KBM-7 (cell line): ENCODE data around the gene MRPL14.

Source experiments
- DNase-seq: peaks from one replicate; pipeline ENCODE4 v3.0.0-alpha.2; 2015
- in situ Hi-C: fragments of 300-500 bp; cut with MboI; formaldehyde crosslinking; loops from 2 replicates; pipeline ENCODE4 v1.14.3; 2020; ENCODE audit warnings: low sequenced_read_pairs, low pct_unique_long_range_greater_than_20kb, mixed read lengths

Gene MRPL14

DNA sequence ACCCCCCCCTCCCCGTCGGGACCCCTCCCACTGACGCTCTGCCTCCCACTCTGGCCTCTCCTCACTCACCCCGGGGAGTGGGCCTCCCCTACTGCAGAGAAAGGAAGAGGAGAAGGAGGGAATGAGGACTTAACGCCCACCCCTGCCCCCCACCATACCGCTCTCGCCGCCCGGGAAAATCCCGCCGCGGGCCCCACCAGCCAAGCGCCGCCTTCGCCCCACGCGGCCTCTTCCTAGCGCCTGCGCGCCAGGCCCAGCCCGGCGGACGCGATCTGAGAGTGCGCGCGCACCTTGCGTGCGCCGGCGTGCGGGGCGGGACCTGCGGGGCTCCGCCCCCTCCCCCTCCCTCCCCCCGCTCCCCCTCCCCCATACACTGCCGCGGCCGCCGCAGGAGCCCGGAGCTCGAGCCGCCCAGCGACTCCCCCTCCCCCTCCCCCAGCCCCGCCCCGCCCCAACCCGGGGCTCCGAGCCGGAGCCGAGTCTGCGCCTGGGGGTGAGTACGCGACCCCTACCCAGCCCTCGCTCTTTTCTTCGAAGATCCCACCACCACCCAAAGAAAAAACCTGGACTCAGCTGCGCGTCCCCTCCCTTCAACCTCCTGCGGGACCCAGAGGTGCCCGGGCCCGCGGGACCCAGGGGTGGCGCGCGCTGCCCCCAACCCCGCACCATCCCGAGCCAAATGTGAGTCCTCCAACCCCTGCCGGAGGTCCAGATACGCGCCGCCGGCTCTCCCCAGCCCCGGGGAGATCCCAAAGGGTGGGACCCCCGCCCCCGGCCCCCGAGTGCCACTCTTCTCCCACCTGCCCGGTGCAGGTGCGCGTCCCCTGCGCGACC is at the start of gene MRPL14, which contains the start of gene TMEM63B:
MRPL14 (minus strand) TSS at position 267 of the 834 bp plus-strand sequence. CDS start 10,841 bp downstream, outside the sequence.
TMEM63B (plus strand) TSS at position 369 of the 834 bp plus-strand sequence. CDS start 7,031 bp downstream, outside the sequence.
- in situ Hi-C loops: no loop called here
- DNase-seq: peak; percentile 61

DNA sequence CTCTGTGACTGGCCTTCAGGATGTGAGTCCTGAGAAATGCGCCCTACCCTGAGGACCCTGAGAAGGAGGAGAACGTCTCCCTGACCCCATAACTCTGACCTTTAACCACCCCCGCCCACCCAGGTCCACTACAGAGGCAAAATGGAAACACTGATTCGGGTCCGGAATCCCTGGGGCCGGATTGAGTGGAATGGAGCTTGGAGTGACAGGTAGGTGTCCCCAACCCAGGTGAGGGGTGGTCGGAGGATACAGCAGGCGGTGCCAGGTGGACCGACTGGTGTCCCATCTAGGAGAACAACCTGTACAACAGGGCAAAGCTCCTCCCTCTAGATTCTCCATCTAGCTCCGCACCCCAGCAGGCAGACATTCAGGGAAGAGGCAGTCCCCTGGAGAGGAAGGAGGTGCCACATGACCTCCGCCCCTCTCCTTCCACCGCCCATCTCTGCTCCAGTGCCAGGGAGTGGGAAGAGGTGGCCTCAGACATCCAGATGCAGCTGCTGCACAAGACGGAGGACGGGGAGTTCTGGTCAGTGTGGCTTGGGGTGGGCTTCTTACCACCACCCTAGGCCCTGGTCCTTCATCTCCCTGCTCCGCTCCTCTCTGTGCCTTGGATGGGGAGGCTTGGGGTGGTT is 49.0 kb upstream of the MRPL14 start:
- no peak for DNase-seq
- in situ Hi-C loops: loop anchor here (10.0 kb wide), 1 partner anchor 59 kb away; no protein-coding TSS in a partner anchor

DNA sequence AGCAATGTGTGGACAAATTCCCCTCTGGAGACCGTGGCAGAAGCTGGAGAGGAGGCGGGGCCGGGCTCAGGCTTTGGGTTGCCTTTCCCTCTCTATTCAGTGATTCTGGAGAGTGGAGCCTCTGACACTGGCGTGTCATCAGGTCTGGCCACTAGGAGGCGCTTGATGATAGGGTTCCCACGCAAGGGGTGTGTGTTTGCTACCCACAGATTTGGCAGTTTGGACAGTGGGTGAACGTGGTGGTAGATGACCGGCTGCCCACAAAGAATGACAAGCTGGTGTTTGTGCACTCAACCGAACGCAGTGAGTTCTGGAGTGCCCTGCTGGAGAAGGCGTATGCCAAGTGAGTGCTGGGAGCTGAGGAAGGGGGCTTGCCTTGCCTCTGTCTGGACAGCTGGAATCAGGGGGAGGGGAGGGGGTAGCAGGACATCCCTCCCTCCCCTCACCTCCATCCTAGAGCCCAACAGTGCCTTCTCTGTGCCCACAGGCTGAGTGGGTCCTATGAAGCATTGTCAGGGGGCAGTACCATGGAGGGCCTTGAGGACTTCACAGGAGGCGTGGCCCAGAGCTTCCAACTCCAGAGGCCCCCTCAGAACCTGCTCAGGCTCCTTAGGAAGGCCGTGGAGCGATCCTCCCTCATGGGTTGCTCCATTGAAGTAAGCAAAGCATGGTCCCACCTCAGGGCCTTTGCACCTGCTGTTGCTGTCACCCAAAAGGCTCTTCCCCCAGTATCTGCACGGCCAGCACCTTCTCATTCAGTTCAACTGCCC is 45.7 kb upstream of the MRPL14 start:
- peak; percentile 83 for DNase-seq
- in situ Hi-C loops: loop anchor here (10.0 kb wide), 1 partner anchor 62 kb away; no protein-coding TSS in a partner anchor

DNA sequence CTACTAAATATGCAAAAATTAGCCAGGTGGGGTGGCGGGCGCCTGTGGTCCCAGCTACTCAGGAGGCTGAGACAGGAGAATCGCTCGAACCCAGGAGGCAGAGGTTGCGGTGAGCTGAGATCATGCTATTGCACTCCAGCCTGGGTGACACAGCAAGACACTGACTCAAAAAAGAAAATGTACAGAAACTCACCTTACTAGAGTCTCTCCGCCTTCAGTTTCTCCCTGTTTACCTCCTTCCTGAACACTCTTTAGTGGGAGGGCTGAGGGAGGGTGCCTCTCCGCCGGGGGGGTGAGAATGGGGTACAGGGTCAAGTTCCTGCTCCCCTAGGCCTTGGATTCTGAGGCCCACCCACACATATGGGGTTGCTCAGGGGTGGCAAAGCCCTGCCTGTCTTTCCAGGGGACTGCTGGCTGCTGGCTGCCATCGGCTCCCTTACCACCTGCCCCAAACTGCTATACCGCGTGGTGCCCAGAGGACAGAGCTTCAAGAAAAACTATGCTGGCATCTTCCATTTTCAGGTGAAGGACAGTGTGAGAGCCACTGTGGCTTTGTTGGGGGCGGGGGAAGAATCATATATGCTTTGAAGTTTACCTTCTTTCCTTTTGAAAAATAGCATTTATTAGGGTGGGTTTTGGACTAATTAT is 44.8 kb upstream of the MRPL14 start:
- DNase-seq: no peak
- in situ Hi-C loops: loop anchor here (10.0 kb wide), 1 partner anchor 63 kb away; no protein-coding TSS in a partner anchor

GRCh38 chr6:44169886-44170570 is 42.8 kb upstream of the MRPL14 start:
- DNase-seq: no peak
- in situ Hi-C loops: loop anchor here (10.0 kb wide), 1 partner anchor 65 kb away; no protein-coding TSS in a partner anchor

DNA sequence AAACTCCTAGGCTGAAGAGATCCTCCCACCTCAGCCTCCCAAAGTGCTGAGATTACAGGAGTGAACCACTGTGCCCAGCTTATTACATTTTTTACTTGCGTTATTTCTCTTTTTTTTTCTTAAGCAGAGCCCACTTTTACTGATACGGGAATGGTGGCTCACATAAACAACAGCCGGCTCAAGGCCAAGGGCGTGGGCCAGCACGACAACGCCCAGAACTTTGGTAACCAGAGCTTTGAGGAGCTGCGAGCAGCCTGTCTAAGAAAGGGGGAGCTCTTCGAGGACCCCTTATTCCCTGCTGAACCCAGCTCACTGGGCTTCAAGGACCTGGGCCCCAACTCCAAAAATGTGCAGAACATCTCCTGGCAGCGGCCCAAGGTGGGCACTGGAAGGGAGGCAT is 41.9 kb upstream of the MRPL14 start:
- in situ Hi-C loops: no loop called here
- no peak for DNase-seq

DNA sequence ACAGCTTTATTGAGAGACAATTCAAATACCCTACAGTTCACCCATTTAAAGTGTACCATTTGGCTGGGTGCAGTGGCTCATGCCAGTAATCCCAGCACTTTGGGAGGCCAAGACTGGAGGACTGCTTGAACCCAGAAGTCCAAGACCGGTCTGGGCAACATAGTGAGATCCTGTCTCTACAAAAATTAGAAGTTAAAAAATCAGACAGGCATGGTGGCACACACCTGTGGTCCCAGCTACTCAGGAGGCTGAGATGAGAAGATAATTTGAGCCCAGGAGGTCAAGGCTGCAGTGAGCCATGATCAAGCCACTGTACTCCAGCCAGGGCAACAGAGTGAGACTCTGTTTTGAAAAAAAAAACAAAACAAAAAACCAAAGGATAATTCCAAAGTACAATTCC is 40.3 kb upstream of the MRPL14 start:
- no peak for DNase-seq
- in situ Hi-C loops: no loop called here

- in situ Hi-C loops: no loop called here
- peak; percentile 71 for DNase-seq
Measured at GRCh38 chr6:44166591-44167184, 39.4 kb upstream of the MRPL14 start.

DNA sequence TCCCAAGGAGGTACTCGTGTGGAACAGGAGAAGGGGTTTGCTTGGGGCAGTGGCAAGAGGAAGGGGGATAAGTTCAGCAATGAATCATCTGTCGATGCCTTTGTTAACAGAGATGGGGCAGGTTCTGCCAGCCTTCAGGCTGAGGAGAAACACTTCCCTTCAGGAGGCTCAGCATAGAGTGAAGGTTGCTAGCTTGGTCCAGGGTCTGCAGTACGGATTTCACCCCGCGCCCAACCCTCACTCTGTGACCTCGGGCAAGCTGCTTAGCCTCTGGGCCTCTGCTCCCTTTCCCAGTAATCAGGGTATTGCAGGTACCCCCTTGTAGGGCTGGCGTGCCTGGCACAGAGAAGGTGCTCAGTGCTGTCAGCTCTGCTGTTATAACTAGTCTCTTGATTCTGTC is 38.9 kb upstream of the MRPL14 start:
- DNase-seq: peak; percentile 4
- in situ Hi-C loops: no loop called here

- in situ Hi-C loops: no loop called here
- no peak for DNase-seq
Measured at GRCh38 chr6:44162876-44163625, 35.8 kb upstream of the MRPL14 start.

- in situ Hi-C loops: no loop called here
Measured at GRCh38 chr6:44161997-44162338, 34.7 kb upstream of the MRPL14 start.

GRCh38 chr6:44158770-44159228 is 31.5 kb upstream of the MRPL14 start, which contains the start of gene CAPN11:
Gene CAPN11, plus strand, starts transcription at chr6:44158820. Its CDS starts 29 bp downstream, at chr6:44158849.
- DNase-seq: no peak
- in situ Hi-C loops: no loop called here

More at GRCh38 chr6:44161997-44162338, 34.7 kb upstream of the MRPL14 start:
- no peak for DNase-seq

DNA sequence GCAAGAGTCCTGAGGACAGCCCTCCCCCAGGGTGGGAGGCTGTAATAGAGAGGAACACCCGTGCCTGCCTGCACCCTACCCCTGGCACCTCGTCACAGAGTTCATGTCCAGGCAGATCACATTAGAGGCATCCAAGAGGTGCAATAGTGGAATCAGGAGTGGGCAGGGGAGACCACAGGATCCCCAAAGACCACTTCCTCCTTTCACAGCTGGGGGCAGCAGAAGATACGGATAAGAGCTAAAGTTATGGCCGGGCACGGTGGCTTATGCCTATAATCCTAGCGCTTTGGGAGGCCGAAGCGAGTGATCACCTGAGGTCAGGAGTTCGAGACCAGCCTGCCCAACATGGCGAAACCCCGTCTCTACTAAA is 29.9 kb upstream of the MRPL14 start:
- peak; percentile 50 for DNase-seq
- in situ Hi-C loops: no loop called here

DNA sequence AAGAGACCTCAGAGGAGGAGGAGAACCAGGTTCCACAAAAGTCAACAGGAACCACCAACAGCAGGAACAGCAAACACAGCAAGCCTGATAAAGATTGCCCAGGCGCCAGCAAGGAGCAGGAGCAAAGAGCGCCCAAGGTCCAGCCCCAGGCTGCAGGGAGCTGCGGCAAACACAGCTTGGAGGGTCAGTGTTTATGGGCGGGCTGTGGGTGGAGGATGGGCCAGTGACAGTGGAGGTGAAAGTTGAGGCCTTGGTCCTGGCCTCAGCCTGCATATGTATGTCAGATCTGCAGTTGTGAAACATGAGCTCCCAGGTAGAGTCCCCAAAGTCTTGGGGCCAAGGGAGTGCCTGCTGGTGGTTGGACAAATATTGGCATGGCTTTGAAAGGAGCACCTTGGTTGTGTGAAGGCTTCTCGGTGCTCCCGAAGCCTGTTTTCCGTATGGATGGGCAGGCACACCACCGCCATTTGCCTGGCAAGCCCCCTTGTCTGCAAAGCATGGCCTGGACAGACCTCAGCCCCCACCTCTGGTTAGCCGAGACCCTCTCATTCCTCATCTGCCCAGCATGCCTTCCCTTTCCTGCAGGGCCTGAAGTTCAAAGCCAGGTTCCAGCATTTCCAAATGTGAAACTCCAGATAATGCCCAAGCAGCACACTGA is 29.4 kb upstream of the MRPL14 start:
- in situ Hi-C loops: no loop called here
- DNase-seq: peak; percentile 15

DNA sequence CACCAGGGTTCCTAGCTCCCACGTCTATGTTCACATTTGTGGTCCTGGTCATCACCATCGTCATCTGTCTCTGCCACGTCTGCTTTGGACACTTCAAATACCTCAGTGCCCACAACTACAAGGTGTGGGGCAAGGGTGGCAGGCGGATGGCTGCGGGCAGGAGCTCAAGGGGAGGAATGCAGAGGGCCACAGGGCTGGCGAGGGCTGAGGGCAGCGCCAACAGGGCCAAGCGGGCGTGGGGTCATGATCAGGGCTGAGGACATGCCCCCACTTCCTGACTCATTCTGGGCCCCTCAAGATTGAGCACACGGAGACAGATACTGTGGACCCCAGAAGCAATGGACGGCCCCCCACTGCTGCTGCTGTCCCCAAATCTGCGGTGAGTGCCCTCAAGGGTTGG is 26.8 kb upstream of the MRPL14 start:
- in situ Hi-C loops: no loop called here
- no peak for DNase-seq

GRCh38 chr6:44152533-44152932 is 25.3 kb upstream of the MRPL14 start:
- in situ Hi-C loops: no loop called here
- DNase-seq: no peak

DNA sequence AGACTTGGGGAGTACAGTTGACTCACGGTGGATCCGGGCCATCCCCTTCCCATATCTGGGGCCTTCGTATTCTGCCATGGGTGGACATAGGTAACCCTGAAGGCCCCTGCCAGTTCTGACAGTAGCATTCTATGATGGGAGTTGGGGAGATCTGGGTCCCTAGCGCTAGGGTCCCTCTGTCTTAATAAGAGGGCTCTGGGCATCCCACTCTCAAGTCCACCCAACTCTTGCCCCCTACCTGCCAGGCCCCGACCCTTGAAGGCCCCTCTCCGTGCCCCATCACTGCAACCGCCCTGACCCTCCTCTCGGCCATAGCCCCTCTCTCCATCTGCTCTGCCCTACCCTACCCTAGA is 24.8 kb upstream of the MRPL14 start:
- in situ Hi-C loops: no loop called here
- DNase-seq: no peak
